SKM-1 treated with dmso at 0.1 percent for 144 hours (cell line): Measurements from ENCODE around the gene PLXDC1.
A peak's percentile ranks its signal among the peaks of the same experiment; 100 is the strongest.
"Not testable (repeated sequence)": the region's sequence is repeated elsewhere in the genome, so short reads cannot be mapped to it uniquely, and the experiment has no call there.

ENCODE experiments used
- DNase-seq: peaks from one replicate; lab custom pipeline; 2025; ENCODE audit not compliant: unreplicated experiment; lab: John Stamatoyannopoulos, UW

Gene PLXDC1

GRCh38 chr17:39069114-39069756 is 82.2 kb downstream of the PLXDC1 start:
- DNase-seq = peak; percentile 51

GRCh38 chr17:39064819-39065218 is 86.6 kb downstream of the PLXDC1 start:
- DNase-seq = no peak

- no peak for DNase-seq
These were observed 87.1 kb downstream of the PLXDC1 start for GRCh38 chr17:39064374-39064773.

GRCh38 chr17:39063681-39064069 is 87.8 kb downstream of the PLXDC1 start:
- DNase-seq = no peak

GRCh38 chr17:39062846-39063680 is 88.4 kb downstream of the PLXDC1 start:
- no peak for DNase-seq

GRCh38 chr17:39058524-39058923 is 92.9 kb downstream of the PLXDC1 start:
- no peak for DNase-seq

- DNase-seq = no peak
These were observed 93.7 kb downstream of the PLXDC1 start for GRCh38 chr17:39057701-39058206.

- no peak for DNase-seq
These were observed 97.3 kb downstream of the PLXDC1 start for GRCh38 chr17:39054111-39054645.

- DNase-seq = not testable (repeated sequence)
These were observed 99.0 kb downstream of the PLXDC1 start for GRCh38 chr17:39052423-39052822.

- no peak for DNase-seq
These were observed 100.3 kb downstream of the PLXDC1 start for GRCh38 chr17:39051001-39051585.

GRCh38 chr17:39045948-39046679 is 105.3 kb downstream of the PLXDC1 start:
- no peak for DNase-seq

GRCh38 chr17:39036009-39036408 is 115.4 kb downstream of the PLXDC1 start:
- no peak for DNase-seq

GRCh38 chr17:39035578-39035977 is 115.9 kb downstream of the PLXDC1 start:
- DNase-seq = not testable (repeated sequence)

GRCh38 chr17:39028690-39029089 is 122.7 kb downstream of the PLXDC1 start:
- no peak for DNase-seq

GRCh38 chr17:39027455-39028035 is 123.9 kb downstream of the PLXDC1 start:
- no peak for DNase-seq

GRCh38 chr17:39026980-39027451 is 124.4 kb downstream of the PLXDC1 start:
- no peak for DNase-seq

GRCh38 chr17:39026346-39026745 is 125.1 kb downstream of the PLXDC1 start:
- DNase-seq = not testable (repeated sequence)

GRCh38 chr17:39022924-39023323 is 128.5 kb downstream of the PLXDC1 start:
- DNase-seq = no peak

- not testable (repeated sequence) for DNase-seq
These were observed 131.4 kb downstream of the PLXDC1 start for GRCh38 chr17:39020037-39020436.
